RWPE1 (cell line): Measurements from ENCODE around the gene CALU.

Source experiments
- CTCF ChIA-PET: fragments of 350-600 bp; sonication (Branson Sonifier 250); formaldehyde crosslinking; extraction: SDS; loops from one replicate; lab custom pipeline; 2021; lab: Yijun Ruan, JAX
- POLR2A ChIA-PET: fragments of 400-600 bp; formaldehyde crosslinking; extraction: SDS; loops from one replicate; lab custom pipeline; 2020; ENCODE audit warnings: antibody characterized with exemption; ENCODE audit not compliant: low non-redundant PET; lab: Yijun Ruan, JAX
- DNase-seq: peaks from one replicate; pipeline ENCODE4 v3.0.0; 2012; ENCODE audit warnings: low spot score
- H3K27ac ChIP-seq: fragments of 450-650 bp; 2 replicates; pipeline ENCODE4 v1.5.1; 2017
- CTCF ChIP-seq: fragments of 450-650 bp; conservative IDR thresholded peaks from 2 replicates; pipeline ENCODE4 v1.5.1; 2017; ENCODE audit warnings: low read depth, mild to moderate bottlenecking

CALU gene

GRCh38 chr7:128796327-128796726 lies 57.2 kb downstream of the CALU start:
- DNase-seq, result no peak

GRCh38 chr7:128799451-128799850 lies 60.3 kb downstream of the CALU start:
- ChIA-PET CTCF (no interaction called here), POLR2A (no interaction called here)
- no peak overlapping the region for H3K27ac ChIP-seq
- no peak for DNase-seq
- no peak for TF ChIP-seq CTCF

More at GRCh38 chr7:128796327-128796726, 57.2 kb downstream of the CALU start:
- no peak for TF ChIP-seq CTCF
- CTCF ChIA-PET, result no interaction called here
- H3K27ac ChIP-seq, result no peak overlapping the region
- POLR2A ChIA-PET, result no interaction called here

- no peak for DNase-seq
- CTCF ChIA-PET, result no interaction called here
- H3K27ac ChIP-seq, result no peak overlapping the region
Observed at GRCh38 chr7:128800567-128800966, 61.4 kb downstream of the CALU start.

GRCh38 chr7:128801003-128801402 lies 61.8 kb downstream of the CALU start:
- no peak for DNase-seq
- ChIA-PET POLR2A (no interaction called here), CTCF (no interaction called here)
- no peak overlapping the region for H3K27ac ChIP-seq
- no peak for TF ChIP-seq CTCF

More at GRCh38 chr7:128800567-128800966, 61.4 kb downstream of the CALU start:
- POLR2A ChIA-PET, result no interaction called here
- no peak for TF ChIP-seq CTCF

- TF ChIP-seq CTCF, result no peak
- CTCF ChIA-PET, result no interaction called here
- no peak overlapping the region for H3K27ac ChIP-seq
- no peak for DNase-seq
- POLR2A ChIA-PET, result no interaction called here
Observed at GRCh38 chr7:128801667-128802418, 62.7 kb downstream of the CALU start.

- no peak for DNase-seq
- ChIA-PET CTCF (no interaction called here), POLR2A (no interaction called here)
- no peak overlapping the region for H3K27ac ChIP-seq
- no peak for TF ChIP-seq CTCF
Observed at GRCh38 chr7:128804484-128804883, 65.3 kb downstream of the CALU start.
